HG03196 (cell line): ENCODE results near the gene MVK.
"Not testable (repeated sequence)": the region's sequence is repeated elsewhere in the genome, so short reads cannot be mapped to it uniquely, and the experiment has no call there.

ENCODE experiments used
- ATAC-seq: cut with Tn5 transposase; IDR thresholded peaks from one replicate; pipeline ENCODE4 v1.9.1; 2021; ENCODE audit not compliant: unreplicated experiment

The MVK gene

DNA sequence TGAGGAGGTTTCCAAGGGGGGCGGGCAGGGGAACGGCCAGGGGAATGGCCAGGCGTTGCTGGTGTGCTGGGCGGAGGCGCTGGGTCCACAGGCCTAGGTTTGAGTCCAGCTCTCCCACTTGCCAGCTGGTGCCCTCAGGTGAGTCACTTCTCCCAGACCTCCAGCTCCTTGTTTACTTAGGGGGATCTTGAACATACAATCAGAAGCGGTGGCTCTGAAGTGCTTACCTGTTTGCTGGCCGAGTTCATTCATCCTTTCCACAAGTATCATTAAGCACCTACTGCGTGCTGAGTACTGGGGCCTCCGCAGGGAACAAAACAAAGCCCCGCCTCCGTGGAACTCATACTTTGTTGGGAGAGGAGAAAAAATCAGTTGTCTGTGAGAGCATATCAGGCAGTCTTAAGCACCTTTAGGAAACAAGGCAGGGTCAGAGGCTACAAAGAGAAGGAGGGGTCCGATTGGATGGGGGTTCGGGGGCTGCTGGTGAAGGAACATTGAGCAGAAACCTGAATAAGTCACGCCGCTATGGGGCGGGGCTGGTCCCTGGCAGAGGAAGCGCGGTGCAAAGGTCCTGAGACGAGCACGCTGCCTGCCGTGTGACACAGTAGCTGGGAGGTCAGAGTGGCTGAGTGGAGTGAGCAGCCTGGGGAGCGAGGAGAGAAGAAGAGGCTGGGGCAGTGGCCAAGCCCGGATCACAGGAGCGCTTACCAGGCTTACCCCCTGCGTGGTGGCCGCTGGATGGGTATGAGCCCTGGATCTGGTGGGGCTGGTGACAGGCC is 15.1 kb downstream of the MVK start:
- ATAC-seq, result no peak

DNA sequence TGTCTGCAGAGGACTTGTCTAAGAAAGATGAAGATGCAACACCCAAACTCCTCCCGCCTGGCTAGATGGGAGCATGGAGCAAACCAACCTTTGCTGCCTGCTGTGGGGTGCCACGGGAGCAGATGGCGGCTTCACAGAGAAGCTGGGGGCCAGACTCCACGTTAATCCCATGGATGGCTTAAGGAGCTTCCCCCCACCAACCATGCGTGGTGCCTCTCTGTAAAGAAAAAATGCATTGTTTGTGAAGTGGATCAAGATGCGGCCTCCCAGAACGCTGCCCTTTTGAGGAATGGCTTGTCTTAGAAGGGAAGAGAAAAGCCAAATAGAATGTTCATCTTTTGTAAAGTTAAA is 15.6 kb downstream of the MVK start:
- ATAC-seq, result no peak

DNA sequence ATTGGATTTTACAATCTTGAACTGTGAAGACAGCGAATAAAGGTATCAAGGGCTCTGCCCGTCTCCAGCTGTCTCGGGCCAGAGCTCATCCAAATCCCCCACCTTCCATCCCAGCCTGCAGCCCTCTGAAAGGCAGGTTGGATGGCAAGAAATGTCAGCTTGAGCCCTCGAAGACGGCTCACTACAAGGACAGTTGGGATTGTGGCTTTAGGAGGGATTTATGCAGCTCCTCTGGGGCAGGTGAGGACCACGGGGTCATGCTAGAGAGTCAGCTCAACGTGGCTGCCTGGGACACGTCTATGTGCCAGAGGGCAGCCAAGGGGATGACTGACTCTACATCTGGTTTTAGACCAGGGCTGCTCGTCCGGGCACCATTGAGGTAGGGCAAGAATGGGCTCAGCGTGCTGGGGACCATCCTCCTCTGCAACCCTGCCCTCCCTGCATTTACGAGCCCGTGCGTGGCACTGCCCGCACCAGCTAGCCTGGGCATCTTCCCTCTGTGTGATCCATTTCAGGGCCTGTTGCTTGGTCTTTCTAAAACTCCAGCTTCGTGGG is 16.2 kb downstream of the MVK start:
- no peak for ATAC-seq

DNA sequence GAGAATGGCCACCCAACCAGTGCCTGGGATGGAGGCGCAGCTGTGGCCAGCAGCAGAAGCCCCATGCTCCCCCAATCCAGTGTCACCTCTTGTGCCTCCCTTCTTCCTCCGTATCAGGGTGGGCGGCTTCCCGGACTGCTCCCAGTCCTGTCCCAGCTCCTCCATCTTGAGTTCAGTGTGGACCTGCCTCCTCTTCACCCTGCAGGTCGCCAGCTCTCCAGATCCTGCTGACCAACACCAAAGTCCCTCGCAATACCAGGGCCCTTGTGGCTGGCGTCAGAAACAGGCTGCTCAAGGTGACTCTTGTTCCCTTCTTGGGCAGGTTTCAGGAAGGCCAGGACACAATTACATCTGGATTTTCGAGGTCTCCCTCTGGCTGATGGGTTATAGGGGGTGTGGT is 17.0 kb downstream of the MVK start:
- ATAC-seq, result no peak

DNA sequence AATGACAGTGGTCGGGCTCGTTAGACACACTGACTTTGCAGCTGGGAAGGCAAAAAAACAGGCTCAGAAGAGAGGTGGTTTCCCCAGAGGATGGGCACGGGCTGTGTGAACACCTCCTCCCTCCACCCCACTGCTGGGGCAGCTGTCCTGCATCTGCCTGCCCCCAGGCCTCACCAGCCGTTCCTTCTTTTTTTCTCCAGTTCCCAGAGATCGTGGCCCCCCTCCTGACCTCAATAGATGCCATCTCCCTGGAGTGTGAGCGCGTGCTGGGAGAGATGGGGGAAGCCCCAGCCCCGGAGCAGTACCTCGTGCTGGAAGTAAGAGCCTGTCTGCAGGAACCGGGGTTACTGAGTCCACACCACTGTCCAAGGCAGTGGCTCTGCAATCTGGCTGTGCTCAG is 17.4 kb downstream of the MVK start:
- ATAC-seq, result no peak

DNA sequence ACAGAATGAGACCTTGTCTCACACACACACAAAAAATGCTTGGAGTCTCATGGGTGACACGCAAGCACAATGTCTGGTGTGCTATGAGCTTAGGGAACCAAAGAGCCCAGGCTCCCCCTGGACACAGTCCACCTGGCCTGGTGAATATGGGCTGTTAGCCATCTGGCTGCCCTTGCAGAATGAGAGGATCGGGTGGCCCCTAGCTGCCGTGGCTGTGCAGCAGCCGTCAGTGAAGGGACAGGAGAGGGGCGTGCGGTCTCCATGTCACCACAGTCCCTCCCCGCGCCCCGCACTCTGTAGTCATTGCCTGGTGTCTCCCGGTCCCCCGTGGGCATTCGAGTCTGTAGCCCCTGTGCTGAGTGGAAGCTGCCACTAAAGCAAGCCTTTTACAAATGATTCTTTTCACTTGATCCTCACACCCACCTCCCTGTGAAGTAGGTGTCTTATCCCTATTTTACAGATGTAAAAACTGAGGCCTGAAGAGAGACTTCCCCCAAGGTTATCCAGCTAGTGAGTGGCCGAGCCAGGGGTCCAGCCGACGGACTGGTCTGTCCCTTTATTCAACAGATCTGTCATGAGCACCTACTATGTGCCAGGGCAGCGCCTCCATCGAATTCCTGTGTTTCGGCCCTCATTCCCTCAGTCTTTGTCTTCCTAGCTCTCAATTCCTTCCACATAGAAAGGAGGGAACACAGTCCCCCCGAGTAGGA is 18.8 kb downstream of the MVK start:
- ATAC-seq, result no peak

DNA sequence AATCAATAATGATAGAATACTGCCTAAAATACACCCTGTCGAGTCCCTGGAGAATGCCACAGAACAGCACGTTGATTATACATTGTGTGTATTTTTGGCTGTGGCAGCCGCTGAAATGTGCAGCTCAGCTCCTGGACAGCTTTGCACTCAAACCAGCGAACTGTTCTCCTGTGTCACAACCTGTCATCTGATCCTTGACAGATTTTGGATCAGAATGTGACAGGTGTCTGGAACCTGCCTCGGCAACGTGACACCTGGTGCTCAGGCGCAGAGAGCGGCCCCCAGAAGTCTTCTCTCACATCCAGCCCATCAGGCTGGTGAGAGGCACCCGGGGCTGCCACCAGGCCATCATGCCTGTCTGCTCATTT is 19.3 kb downstream of the MVK start:
- no peak for ATAC-seq

DNA sequence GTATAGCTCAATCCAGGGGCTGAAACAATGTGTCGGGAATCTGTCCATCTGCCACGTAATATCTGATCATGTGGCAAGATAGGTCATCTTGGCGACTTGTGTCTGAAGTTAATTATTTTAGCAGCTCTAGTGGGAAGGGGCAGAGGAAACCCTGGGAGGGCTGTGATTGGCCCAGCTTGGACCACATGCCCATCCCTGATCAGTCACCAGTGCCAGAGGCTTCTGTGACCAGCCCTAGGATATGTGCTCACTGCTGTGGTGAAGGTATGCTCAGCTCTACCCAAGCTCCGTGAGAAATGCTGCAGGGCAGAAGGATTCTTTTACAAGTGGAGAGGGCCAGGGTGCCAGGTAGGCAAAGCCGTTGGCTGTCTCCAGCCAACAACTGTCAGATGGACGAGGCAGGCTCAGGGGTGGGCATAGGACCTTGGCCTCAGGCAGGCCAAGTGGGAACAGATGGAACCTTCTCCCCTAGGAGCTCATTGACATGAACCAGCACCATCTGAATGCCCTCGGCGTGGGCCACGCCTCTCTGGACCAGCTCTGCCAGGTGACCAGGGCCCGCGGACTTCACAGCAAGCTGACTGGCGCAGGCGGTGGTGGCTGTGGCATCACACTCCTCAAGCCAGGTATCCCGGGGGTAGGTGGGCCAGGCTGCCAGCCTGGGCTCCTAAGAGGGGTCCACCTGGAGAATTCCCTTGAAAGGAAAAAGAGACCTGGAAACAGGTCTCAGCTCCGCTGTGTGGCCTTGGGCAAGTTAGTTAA is 21.1 kb downstream of the MVK start:
- no peak for ATAC-seq

DNA sequence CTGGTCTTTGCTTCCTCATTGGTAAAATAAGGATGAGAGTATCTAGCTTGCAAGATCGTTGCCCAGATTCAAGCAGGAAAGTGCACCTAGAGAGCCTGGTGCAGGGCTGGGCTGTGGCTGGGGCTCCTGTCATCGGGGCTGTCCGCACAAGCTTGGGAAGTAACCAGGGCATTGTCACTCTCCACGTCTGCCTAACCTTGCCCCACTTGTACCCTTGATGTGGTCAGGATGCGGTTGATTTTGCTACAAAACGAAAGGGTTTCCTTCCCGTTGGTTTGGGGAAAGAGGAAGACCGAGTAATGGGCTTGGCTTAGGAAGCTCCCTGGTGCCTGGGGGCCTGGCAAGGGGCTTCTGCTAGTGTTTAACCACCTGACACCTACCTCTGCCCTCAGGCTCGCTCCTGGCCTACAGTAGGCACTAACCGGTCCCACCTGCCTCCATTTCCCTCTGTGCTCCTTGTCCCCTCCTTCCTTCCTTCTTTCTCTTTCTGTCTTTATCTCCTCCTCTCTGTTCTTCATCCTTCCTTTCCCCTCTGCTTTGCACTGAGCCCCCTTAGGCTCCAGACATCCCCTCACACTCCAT is 21.8 kb downstream of the MVK start:
- ATAC-seq, result no peak

DNA sequence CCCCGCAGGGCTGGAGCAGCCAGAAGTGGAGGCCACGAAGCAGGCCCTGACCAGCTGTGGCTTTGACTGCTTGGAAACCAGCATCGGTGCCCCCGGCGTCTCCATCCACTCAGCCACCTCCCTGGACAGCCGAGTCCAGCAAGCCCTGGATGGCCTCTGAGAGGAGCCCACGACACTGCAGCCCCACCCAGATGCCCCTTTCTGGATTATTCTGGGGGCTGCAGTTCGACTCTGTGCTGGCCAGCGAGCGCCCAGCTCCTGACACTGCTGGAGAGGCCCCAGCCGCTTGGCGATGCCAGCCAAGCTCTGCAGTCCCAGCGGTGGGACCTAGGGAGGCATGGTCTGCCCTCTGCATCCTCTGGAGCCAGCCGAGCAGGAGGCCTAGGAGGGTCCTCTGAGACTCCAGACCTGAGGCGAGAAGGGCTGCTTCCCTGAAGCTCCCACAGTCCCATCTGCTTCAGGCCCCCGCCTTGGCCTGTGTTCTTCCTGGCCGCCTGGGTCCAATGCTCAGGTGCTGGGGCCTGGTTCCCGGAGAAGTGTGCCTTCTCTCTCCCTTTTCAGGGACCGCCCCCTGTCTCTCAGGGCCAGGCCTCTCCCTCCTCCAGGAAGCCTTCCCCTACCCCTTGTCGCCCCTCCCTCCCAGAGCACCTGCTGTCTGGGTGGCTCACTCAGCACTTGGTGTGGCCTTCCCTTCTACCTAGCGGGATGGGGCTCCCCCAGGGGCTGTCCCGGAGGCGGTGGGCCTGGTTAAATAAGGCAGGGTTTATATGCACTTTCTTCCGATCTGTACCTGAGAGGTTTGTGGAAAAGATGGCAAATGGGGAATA is 23.0 kb downstream of the MVK start:
- no peak for ATAC-seq

DNA sequence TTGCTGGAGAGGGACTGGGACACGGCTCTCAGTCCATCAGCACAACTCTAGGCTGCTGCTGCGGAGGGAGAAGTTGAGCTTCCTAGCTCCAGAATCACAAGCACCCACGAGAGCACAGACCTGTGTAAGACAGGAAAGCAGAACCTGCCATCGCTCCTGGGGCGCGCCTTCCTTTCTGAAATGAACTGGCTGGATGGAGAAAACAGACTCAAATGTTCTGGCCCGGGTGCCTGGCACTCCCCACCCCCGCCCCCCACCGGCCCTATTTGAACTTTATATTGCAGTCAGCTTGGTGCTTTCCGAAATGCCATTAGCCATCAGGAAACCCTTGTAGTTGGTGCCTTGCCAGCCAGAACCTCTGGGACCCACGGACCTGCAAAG is 23.8 kb downstream of the MVK start:
- no peak for ATAC-seq

DNA sequence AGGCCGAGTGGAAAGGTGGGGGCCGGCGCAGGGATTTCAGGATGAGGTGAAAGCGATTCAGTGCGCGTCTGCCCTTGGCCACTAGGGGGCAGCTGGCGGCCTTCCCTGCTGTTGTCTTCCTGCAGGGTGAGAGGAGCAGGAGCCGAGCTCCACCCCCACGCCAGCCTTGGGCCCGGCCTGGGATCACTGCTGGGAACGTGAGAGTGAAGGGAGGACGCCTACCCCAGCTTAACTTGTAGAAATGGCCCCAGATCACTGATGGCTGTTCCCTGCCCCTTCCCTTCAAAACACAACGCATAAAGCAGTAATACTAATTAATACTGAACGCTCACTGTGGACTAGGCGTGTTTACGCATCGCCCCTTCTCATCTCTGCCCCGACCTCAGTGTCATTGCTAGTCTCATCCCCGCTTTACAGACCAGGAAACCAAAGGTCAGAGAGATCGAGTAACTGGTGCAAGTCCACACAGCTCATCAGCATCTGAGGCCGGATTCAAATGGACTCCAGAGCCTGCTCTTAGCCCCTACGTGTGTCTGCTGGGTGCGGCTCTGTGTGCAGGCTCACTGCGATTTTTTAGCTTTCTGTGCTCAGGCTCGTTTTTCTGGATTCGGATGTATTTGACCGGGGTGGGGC is 24.3 kb downstream of the MVK start:
- no peak for ATAC-seq

DNA sequence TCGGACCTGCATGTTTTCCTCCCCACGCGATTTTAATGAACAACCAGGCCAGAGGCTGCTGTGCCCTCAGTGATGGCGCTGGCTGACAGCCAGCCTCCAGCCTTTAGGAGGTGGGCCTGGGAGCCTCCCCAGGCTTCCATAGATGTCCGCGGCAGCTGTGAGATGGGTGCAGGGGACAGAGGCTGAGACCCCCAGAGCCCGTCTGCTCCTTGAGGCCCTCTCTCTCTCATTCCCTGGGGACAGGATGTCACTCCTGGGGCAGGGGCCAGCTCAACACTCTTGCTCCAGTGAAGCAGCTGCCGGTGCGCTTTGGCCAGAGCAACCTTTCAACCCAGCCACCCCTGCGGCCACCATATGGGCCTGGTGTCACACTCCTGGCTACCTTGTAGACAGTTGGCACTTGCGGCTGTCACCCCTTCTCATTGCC is 24.8 kb downstream of the MVK start:
- ATAC-seq, result no peak

DNA sequence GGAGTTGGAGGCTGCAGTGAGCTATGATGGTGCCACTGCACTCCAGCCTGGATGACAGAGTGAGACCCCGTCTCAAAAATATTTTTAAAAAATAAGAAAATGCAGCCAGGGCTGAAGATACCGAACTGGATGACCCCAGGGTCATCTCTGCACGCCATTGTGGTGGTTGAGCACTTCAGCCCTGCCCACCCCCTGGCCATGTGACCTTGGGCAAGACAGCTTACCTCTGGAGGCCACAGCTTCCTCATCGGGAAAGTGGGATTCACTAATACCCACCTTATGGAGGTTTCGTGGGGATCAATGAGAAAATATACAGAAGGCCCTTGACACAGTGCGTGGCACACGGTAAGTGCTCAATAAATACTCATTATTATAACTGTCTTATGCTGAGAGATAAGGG is 25.5 kb downstream of the MVK start:
- no peak for ATAC-seq

DNA sequence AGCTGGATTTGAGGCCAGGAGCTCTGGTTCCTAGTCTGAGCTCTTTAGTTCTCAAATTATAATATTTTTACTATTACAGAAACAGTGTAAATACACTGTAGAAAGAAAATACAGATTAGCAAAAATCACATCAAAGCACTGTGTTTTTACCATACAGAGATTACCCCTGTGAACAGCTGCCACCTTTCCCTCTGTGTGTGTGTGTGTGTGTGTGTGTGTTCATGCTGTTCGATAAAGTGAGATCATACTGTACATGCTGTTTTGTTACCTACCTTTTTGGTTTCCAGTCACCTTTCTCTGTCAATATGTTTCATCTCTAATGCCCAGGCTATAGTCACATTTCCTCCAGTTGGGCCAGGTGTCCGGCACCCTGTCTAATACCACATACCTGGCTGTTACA is 26.9 kb downstream of the MVK start:
- no peak for ATAC-seq

DNA sequence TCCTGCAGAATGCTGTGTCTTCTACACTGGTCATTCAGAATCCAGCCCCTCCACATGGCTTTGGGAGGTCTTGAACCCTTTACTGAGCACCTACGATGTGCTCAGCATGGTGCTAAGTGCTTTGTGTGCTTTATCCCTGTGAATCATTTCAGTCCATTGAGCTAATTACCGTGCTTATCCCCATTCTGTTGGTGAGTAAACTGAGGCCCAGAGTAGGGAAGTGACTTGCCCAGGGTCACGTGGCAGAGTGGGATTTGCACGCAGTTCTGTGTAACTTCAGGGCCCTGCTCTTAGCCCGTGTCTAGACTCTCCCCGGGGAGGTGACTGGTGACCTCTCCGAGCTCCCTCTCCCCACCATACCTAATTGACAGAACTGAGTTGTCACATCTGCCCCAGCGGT is 27.4 kb downstream of the MVK start:
- ATAC-seq, result no peak

DNA sequence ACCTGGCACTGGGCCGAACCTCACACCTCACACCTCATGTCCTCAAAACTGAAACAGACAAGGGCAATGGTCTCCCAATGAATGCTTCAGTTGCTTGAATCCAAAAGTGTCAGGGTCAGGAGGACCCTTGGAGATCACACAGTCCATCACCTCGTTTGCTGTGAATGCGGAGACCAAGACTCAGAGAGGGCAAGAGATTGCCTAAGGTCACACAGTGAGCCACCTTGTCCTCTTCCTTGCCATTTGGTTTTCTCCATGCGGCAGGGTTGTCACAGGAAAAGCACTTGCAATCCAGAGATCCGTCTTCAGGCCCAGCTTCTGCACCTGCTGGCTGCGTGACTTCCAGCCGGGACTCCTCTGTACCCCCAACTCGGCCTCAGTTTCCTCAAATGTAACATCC is 28.0 kb downstream of the MVK start:
- ATAC-seq, result no peak

DNA sequence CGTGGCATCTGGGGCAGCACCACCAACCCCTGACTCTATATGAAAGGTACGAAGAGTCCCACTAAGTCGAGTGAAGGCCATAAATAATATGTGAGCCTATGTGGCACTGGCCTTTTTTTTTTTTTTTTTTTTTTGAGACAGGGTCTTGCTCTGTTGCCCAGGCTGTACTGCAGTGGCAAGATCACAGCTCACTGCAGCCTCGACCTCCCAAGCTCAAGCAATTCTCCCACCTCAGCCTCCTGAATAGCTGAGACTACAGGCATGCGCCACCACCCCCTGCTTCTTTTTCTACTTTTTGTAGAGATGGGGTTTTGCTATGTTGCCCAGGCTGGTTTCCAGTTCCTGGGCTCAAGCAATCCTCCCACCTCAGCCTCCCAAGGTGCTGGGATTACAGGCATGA is 28.5 kb downstream of the MVK start:
- not testable (repeated sequence) for ATAC-seq

DNA sequence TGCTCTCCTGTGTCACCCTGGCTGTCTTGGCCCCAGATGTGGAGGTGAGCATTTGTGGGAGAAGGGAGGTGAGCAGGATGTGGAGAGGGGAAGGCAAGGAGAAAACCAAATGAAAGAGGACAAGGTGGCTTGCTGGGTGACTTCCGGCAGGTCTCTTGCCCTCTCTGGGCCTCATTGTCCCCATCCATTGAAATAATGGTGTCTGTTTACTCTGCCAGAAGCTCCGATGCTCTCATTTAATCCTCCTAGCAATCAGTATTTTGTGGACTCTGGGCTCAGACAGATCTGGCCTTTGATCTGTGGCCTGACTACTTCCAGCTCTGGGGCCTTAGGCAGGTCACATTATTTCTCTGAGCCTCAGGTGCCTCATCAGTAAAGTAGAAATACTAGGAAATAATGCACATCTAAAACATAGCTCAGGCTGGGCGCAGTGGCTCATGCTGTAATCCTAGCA is 30.6 kb downstream of the MVK start:
- ATAC-seq, result no peak

DNA sequence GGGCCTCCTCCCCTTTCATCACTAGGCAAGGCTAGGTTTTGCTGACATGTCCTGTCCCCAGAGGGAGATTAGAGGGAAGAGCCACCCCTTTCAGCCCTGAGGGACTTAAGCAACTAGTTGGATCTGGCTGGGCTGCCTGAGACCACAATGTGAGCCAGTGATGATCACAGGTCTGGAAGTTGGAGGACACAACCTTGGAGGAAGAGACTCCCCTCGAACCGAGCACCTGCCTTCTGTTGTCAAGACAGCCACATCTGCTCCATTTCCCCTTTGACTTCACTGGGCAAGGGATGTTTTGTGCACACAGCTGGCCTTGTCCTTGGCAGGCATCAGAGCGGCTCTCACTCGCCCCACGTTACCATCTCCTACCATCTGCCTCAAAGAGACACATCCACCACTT is 31.4 kb downstream of the MVK start:
- no peak for ATAC-seq
